MCF 10A (cell line): ENCODE results near the gene ITGA11. TPM values are rescaled to one million over a fixed set of nuclear protein-coding genes. Genes with fewer than 3 reads are reported as not detected.

Experiments
- BruUV-seq: library from RNA; stranded (reverse); fragments of 400-500 nt; replicated peaks from 2 replicates; lab custom pipeline; 2021; lab: Mats Ljungman, UMichigan
- CTCF ChIA-PET: fragments of 300-600 bp; sonication (Branson Sonifier 250); formaldehyde crosslinking; extraction: SDS; loops from one replicate; lab custom pipeline; 2021; ENCODE audit warnings: antibody characterized with exemption, inconsistent platforms; lab: Yijun Ruan, JAX
- POLR2A ChIA-PET: fragments of 300-600, 350-650 bp; sonication (Branson Sonifier 250); formaldehyde crosslinking; extraction: SDS; loops from one replicate; lab custom pipeline; 2020; ENCODE audit warnings: antibody characterized with exemption, inconsistent platforms; lab: Yijun Ruan, JAX
- DNase-seq: peaks from one replicate; pipeline ENCODE4 v3.0.0-alpha.2; 2018; ENCODE audit not compliant: unreplicated experiment
- H3K27ac Mint-ChIP-seq: one replicate; pipeline ENCODE4 v1.8.0; 2022; ENCODE audit warnings: mild to moderate bottlenecking, low read depth, mixed read lengths; ENCODE audit not compliant: unreplicated experiment
- H3K27me3 Mint-ChIP-seq: one replicate; pipeline ENCODE4 v1.8.0; 2022; ENCODE audit warnings: mixed read lengths; ENCODE audit not compliant: insufficient read depth, unreplicated experiment
- H3K36me3 Mint-ChIP-seq: one replicate; pipeline ENCODE4 v1.8.0; 2022; ENCODE audit warnings: mild to moderate bottlenecking, moderate library complexity, mixed read lengths; ENCODE audit not compliant: insufficient read depth, unreplicated experiment
- H3K4me1 Mint-ChIP-seq: one replicate; pipeline ENCODE4 v1.8.0; 2022; ENCODE audit warnings: mixed read lengths; ENCODE audit not compliant: insufficient read depth, unreplicated experiment
- H3K4me3 Mint-ChIP-seq: one replicate; pipeline ENCODE4 v1.8.0; 2022; ENCODE audit warnings: mild to moderate bottlenecking, moderate library complexity, mixed read lengths; ENCODE audit not compliant: unreplicated experiment
- H3K9me3 Mint-ChIP-seq: one replicate; pipeline ENCODE4 v1.8.0; 2022; ENCODE audit warnings: mixed read lengths; ENCODE audit not compliant: unreplicated experiment
- intact Hi-C: fragments of 100-400 bp; cut with micrococcal nuclease; formaldehyde crosslinking; loops from 2 replicates; pipeline ENCODE4 v1.14.1; 2022
- total RNA-seq: library from RNA; stranded (reverse); gene quantifications from 2 replicates; pipeline ENCODE4 v1.2.3, GENCODE V29; 2022
- TF ChIP-seq, protein P1 (sequence below): fragments of 200-600 bp; IDR thresholded peaks from one replicate; pipeline ENCODE4 v1.8.0; 2022; ENCODE audit warnings: antibody characterized with exemption, mild to moderate bottlenecking; ENCODE audit not compliant: unreplicated experiment

Gene ITGA11
- total RNA-seq, 1 experiment from 2014 or later, result 0.19 TPM

DNA sequence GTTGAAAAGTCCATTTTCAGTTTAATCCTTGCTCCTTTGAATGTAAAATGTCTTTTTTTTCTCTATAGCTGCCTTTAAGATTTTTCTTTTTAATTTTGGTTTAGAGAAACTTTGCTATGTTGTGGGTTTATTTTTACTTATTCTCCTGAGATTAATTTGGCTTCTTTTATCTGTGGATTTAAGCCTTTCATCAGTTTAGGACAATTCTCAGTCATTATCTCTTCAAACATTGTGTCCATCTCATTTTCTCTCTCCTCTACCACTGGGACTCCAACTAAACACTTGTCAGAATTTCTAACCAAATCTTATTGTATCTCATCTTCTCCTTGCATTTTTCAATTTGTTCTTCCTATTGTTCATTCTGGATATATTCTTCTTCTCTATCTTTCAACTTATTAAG, 12.4 kb upstream of the ITGA11 start:
- POLR2A ChIA-PET, result no interaction called here
- Mint-ChIP-seq H3K36me3 (no peaks in the 10 kb centered on the region), H3K27ac (no peak overlapping the region), H3K27me3 (peaks cover 73% of the 10 kb centered on the region), H3K4me3 (no peak overlapping the region), H3K4me1 (peaks cover 5% of the 10 kb centered on the region), H3K9me3 (peaks cover 7% of the 10 kb centered on the region)
- no TSS peak for BruUV-seq
- intact Hi-C loops, result no loop called here
- TF ChIP-seq, protein P1, sequence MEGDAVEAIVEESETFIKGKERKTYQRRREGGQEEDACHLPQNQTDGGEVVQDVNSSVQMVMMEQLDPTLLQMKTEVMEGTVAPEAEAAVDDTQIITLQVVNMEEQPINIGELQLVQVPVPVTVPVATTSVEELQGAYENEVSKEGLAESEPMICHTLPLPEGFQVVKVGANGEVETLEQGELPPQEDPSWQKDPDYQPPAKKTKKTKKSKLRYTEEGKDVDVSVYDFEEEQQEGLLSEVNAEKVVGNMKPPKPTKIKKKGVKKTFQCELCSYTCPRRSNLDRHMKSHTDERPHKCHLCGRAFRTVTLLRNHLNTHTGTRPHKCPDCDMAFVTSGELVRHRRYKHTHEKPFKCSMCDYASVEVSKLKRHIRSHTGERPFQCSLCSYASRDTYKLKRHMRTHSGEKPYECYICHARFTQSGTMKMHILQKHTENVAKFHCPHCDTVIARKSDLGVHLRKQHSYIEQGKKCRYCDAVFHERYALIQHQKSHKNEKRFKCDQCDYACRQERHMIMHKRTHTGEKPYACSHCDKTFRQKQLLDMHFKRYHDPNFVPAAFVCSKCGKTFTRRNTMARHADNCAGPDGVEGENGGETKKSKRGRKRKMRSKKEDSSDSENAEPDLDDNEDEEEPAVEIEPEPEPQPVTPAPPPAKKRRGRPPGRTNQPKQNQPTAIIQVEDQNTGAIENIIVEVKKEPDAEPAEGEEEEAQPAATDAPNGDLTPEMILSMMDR, result no peak
- CTCF ChIA-PET, result no interaction called here
- DNase-seq, result no peak

DNA sequence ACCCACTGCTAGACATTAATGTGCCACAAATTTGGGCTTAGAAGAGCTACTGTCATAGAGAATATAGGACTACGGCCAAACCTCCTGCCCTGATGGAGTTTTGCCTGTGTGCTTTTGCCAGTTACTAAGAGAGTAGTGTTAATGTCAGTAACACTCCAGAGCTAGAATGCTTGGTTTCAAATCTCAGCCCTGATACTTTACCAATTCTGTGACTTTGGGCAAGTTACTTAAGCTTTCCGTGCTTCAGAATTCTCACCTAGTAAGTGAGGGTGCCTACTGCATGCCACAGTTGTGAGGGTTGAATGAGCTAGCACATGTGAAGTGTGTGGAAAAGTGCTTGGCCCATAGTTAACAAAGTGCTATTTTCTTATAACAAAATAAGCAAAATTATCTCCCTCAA, 10.9 kb upstream of the ITGA11 start:
- Mint-ChIP-seq H3K27me3 (peaks cover 87% of the 10 kb centered on the region), H3K36me3 (no peaks in the 10 kb centered on the region), H3K4me3 (no peak overlapping the region), H3K9me3 (peaks cover 7% of the 10 kb centered on the region), H3K27ac (no peak overlapping the region), H3K4me1 (peaks cover 5% of the 10 kb centered on the region)
- intact Hi-C loops, result no loop called here
- CTCF ChIA-PET, result no interaction called here
- DNase-seq, result no peak
- BruUV-seq, result no TSS peak
- TF ChIP-seq, protein P1, result no peak
- POLR2A ChIA-PET, result no interaction called here

DNA sequence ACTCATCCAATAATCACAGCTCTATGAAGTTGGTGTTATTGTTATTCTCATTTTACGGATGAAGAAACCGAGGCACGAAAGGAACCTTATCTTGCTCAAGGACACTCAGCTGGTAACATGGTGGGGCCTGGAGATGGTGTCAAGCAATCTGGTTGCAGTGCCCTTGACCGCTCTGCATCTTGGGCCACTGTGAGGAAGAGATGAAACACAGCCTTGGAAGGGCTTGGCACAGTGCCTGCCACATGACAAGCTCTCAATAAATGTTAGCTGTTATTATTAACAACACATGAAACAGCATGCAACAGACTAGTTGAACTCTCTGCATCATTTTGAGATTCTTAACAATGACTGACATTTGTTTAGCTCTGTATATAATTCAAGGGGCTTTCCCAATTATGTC, 10.1 kb upstream of the ITGA11 start:
- no peak overlapping the region for H3K4me3 Mint-ChIP-seq
- ChIA-PET POLR2A (interaction anchor here (0.7 kb wide), 1 partner anchor 21 kb away, joined by 3 read pairs; no protein-coding TSS in a partner anchor), CTCF (no interaction called here)
- peaks cover 91% of the 10 kb centered on the region for H3K27me3 Mint-ChIP-seq
- no TSS peak for BruUV-seq
- TF ChIP-seq, protein P1, result no peak
- intact Hi-C loops, result no loop called here
- peaks cover 7% of the 10 kb centered on the region for H3K9me3 Mint-ChIP-seq
- no peak for DNase-seq
- no peak overlapping the region for H3K27ac Mint-ChIP-seq
- no peaks in the 10 kb centered on the region for H3K36me3 Mint-ChIP-seq
- H3K4me1 Mint-ChIP-seq, result peaks cover 5% of the 10 kb centered on the region

DNA sequence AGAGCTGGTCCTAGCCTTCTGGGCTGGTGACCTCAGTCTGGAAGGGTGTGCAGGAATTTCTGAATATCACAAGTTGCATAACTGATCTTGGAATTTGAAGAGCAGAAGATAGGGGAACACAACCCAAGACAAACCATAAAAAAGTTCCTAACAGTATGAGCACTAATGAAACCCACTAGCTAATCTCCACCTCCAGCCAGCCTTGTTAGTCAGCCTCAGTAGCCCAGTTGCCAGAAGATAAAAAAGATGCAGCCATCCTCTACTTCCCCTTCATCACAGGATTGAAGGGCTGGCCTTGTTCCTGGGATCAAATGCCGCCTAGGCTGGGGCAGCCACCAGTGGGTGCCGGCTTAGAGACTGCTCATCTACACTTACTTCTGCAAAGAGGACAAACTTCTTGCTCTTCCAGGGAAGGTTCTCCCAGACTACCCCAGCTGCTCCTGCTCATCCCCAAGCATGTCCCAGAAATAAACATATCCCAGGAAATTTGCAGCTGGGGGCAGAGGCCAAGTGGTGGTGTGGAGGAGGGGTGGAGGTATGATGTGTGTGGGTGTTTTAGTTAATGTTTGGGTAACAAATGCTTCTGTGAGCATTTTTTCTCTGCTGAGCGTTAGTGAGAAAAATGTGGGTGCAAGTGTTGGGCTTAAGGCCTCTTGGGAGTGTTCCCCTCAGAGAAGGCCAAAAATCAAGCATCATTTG, 9.2 kb upstream of the ITGA11 start:
- intact Hi-C loops, result no loop called here
- CTCF ChIA-PET, result no interaction called here
- TF ChIP-seq, protein P1, result no peak
- no TSS peak for BruUV-seq
- H3K27ac Mint-ChIP-seq, result no peak overlapping the region
- peaks cover 7% of the 10 kb centered on the region for H3K9me3 Mint-ChIP-seq
- no peak for DNase-seq
- POLR2A ChIA-PET, result no interaction called here
- H3K4me1 Mint-ChIP-seq, result peaks cover 5% of the 10 kb centered on the region
- peaks cover 91% of the 10 kb centered on the region for H3K27me3 Mint-ChIP-seq
- no peaks in the 10 kb centered on the region for H3K36me3 Mint-ChIP-seq
- no peak overlapping the region for H3K4me3 Mint-ChIP-seq
